ENCODE measurements around the gene G3BP1. TPM values are rescaled to one million over a fixed set of nuclear protein-coding genes. Genes with fewer than 3 reads are reported as not detected.
"Not testable (repeated sequence)": the region's sequence is repeated elsewhere in the genome, so short reads cannot be mapped to it uniquely, and the experiment has no call there.

G3BP1 gene
- total RNA-seq, 1 donor from 2014 or later: 158 TPM

DNA sequence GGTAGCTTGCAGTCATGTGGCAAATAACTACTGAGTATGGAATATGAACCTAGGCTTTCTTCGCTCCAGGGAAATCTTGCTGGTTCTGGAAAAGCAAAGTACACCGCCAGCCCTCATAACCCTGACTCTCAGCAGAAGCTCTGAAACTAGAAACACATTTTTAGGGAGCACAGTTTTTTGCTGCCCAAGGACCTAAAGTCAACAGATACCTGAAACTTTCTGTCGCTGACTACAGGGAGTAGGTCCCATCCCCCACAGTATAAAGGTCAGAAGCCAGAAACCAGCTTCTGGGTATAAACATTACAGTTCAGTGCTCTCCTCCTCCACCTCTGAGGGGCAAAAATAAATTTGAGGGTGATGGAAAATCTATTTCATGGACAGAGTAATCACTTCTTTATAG lies 16.4 kb upstream of the G3BP1 start:
- no peak for DNase-seq (ENCODE audit: low read depth in 2 of 2)

DNA sequence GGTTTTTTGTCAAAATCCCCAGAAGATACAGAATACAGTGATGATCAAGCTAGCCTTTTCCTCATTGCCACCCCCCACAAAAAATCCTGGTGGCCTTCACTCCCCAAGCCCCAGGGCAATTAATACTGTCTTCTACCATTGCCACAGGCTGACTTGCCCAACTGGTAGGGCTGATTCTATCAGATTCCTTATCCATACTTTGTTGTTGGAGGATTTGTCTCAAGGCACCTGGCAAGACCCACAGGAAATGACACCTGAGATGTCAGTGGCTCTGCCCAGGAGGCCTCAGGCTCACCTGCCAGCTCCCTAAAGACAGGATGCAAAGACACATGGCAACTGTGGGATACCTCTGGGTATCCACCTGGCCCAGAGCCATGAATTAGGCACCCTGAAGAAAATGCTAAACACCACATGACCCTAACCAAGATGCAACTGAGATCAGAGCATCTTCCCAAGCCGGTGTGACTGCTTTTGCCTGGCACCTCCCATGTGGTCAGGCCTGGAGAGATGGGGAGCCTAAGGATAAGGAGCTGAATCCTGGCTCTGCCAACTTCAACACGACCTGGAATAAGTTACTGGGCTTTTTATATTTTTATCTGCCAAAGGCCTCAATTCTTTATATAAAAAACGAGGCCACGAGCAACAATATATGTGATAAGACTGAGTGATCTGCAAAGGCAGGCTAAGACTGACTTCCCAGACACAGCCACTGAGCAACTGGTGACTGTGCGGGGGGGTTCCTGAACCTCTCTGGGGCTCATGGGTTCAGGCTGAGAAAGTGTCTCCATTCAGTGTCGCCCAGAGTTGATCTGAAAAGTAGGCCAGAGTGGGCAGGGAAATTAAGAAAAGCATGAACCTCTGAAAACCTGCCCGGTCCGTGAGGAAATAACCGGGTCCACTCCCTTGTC lies 14.3 kb upstream of the G3BP1 start:
- no peak for DNase-seq (ENCODE audit: low read depth in 2 of 2)

GRCh38 chr5:151758141-151758429 lies 13.7 kb upstream of the G3BP1 start:
- no peak for DNase-seq (ENCODE audit: low read depth in 2 of 2)

GRCh38 chr5:151758430-151759241 lies 13.1 kb upstream of the G3BP1 start, which contains the start of gene ATOX1:
ATOX1 (minus strand) TSS chr5:151758631; CDS start chr5:151758551, 80 bp downstream.
- DNase-seq (ENCODE audit: low read depth in 2 of 2): peak; percentile 92 to 93

DNA sequence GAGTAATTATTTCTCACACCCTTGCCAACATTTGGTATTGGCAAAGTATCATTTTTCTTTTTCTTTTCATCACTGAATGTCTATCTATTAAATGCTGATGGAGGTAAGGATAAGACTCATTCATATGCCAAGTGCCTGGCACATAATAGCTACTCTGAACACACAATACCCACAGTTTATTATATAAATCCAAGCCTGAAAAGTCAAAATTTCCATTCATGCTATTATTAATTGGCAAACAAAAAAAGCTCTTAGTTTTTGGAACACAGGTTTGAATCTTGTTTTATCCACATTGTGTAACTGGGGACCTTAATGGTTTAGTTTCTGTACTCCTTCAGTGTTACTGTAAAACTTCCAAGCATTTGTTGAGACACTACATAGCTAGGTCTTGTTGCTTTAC lies 7.0 kb upstream of the G3BP1 start:
- DNase-seq (ENCODE audit: low read depth in 2 of 2): no peak

DNA sequence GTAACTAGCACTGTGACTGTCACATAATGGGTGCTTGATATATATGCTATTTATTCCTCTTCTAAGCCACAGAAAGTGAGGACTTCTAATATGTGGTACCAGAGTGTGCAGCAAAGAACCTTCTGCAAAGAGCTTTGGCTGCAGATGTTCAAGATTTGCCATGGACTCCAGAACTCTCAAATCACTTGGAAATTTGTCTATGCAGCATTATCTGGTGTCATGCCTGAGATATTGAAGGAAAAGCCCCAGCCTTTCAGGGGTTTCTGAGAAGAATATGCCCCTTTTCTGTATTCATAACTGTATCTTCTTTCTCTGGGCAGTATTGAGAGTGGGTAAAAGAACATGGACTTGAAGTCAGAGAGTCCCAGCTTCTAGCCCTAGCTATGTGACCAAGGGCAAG lies 4.8 kb upstream of the G3BP1 start:
- DNase-seq (ENCODE audit: low read depth in 2 of 2): no peak

DNA sequence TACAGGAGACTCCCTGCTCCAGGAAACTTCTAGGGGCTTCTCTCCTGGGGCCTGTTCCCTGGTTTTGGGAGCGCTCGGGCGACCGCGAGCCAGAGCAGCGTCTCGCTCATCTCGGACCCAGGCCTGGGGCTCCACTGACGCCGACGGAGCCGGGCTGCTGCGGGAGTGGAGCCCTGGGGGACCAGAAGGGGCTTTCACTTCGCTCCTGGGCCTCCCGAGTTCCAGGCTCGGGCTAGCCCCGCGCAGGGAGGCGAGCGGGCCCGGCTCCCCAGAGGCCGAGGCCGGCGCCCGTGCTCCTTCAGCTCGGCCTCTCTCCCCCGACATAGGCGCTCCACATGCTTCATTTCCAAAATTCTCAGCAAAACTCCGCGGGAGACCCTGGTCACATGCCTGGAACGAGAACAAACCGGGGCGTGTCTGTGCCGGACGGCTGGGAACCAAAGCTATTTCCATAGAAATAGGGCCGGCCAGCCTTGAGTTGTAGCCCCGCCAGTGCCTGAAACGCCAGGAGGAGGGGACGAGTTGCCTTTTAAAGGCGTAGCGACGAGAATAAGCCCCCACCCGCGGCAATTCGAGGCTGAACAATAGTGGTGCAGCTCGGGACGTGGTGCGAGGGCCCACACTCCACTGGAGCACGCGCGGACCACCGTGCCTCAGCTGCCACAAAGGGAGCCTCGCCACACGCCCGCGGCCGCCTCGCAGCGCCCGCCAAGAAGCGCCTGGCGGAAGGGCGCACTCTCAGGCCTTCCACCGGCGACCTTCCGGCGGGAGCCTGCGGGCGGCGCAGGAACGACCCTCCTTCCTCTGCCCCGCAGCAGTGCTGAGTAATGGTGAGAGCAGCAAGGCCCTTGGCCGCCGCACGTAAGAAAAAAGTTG lies 1.1 kb upstream of the G3BP1 start:
- peak; percentile 69 to 77 for DNase-seq (ENCODE audit: low read depth in 2 of 2)

DNA sequence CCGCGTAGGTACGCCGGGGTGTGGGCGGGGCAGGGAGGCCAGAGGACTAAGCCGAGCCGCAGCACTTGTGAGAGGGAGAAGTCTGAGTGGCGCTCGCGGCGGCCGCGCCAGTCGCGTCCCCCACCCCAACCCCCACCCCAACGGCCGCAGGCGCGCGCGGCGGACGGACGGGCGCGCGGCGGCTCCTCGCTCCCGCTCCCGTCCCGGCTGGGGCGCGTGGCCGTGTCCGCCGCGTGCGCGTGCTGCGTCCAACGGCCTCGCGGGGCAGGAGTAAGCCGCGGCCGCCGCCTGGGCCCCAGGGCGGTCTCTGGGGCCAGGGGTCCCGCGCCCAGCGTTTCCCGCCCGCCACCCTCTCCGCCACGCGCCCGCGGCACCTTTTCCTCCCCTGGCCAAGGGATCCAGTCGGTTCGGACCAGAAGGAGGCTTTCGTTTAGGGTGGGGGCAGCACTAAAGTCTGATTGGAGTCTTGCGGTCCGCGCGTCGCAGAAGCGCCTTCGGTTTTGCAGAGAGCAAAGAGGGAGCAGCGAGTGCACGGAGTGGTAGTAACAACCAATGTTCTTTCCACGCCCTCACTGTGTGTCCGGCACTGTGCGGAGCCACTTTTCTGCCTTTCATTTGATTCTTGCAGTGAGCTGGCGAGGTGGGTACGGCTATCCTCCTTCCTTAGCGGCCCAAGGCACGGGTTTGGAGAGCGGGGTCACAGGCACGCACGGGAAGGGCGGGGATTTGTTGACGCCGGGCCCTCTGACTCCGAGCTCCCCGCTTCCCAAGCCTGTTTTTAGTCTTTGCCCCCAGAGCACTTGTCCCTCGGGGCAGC lies 483 bp downstream of the G3BP1 start:
- peak; percentile 49 for DNase-seq (ENCODE audit: low read depth in 2 of 2)

DNA sequence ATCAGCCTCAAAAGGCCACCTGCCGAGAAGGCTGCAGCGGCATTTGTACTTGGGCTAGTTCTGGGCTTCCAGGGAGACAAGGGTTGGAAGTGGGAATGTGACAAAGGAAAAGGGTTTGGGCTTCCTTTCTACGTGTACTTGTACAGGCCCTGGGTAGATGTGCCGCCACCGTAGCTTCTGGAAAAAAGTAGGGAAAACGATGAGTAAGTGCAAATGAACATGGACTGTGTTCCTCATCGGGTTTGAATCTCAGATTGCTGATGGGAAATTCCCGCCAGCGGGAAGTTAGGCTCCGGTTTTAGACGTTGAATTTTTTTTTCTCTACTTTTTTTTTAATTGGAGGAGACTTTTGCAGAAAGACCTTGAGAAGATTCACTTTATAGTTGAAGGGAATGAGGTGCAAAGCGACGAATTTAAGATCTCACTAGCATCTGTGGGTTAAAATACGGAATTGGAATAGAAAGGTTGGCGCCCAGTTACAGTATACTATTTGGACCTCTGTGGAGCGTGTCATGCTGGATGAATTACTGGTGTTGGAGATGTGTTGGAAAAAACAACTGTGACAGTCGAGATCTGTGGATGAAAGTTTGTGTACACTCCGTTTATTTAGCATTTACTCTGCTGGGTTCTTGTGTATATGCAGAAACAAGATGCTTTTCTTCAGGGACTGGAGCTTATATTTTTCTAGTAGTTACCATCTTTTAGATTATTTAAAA lies 1.2 kb downstream of the G3BP1 start:
- DNase-seq (ENCODE audit: low read depth in 2 of 2): peak; percentile 43 to 56

DNA sequence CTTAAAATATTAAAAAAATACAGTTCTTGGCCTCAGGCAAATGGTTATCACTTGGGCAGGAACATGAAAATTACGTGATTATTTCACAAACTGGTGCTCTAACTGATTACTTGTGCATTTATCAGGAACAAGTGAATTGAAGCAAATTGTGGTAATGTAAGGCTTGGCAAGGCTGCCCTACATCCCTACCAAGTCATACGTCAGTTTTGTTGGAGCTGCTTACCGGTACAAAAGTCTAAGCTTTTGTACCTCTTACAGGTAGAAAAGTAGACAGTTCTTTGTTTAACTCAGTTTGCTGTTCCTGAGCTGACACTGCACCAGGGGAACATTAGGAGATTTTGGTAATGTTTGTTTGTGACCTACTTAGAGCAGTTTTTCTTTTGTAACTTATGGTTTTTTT lies 2.2 kb downstream of the G3BP1 start:
- DNase-seq (ENCODE audit: low read depth in 2 of 2): peak; percentile 10 to 13

DNA sequence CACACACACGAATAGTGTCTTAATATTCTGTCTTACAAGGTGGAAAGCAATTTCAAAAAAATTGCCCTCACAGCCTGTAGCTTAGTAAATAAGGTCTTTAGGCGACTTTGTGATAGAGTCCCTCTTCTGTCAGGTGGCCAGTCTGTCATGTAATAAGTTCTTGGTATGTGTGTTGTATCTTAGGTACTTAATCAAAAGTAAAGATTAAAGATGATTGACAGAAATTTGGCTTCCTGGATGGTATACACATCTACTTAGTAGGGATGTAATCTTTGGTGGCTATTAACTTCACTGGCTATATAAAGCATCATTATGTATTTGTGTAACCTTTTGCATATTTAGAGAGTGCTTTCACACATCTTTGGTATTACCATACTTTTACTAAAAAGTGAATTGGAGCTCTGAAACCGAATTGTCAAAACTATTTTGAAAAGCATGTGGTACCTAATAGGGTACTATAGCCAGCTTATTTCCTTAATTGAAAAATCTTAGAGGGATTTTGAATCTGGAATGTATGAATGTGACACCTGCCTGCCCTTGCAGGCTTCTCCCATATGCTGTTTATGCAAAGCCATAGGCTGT lies 3.4 kb downstream of the G3BP1 start:
- DNase-seq (ENCODE audit: low read depth in 2 of 2): no peak

GRCh38 chr5:151779531-151780125 lies 7.9 kb downstream of the G3BP1 start:
- DNase-seq (ENCODE audit: low read depth in 2 of 2): no peak

- DNase-seq (ENCODE audit: low read depth in 2 of 2): no peak
Observed at GRCh38 chr5:151780348-151780747, 8.6 kb downstream of the G3BP1 start.

GRCh38 chr5:151781201-151781600 lies 9.4 kb downstream of the G3BP1 start:
- no peak for DNase-seq (ENCODE audit: low read depth in 2 of 2)

DNA sequence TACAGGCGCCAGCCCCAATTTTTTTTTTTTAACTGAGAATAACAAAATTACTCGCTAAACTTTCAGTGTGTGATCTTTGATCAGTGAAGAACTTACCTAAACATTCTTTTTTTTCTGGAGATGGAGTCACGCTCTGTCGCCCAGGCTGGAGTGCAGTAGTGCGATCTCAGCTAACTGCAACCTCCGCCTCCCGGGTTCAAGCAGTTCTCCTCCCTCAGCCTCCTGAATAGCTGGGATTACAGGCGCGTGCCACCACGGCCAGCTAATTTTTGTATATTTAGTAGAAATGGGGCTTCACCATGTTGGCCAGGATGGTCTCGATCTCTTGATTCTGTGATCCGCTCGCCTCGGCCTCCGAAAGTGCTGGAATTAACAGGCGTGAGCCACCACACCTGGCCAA lies 11.9 kb downstream of the G3BP1 start:
- not testable (repeated sequence) for DNase-seq (ENCODE audit: low read depth in 2 of 2)

DNA sequence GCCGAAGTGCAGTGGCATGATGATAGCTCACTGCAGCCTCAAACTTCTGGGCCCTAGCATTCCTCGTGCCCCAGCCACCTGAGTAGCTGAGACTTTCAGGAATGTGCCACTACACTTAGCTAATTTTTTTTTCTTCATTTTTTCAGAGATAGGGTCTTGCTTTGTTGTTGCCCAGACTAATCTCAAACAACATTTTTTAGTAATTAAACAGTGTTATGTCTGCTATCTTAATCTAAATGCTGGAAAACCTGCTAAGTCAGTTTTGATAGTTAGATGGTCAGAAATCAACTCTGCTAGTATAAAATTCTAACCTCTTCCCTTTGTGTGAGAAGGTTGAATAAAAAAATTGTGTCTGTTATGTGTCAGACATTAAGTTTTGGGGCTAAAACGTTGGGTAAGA lies 12.4 kb downstream of the G3BP1 start:
- DNase-seq (ENCODE audit: low read depth in 2 of 2): no peak

DNA sequence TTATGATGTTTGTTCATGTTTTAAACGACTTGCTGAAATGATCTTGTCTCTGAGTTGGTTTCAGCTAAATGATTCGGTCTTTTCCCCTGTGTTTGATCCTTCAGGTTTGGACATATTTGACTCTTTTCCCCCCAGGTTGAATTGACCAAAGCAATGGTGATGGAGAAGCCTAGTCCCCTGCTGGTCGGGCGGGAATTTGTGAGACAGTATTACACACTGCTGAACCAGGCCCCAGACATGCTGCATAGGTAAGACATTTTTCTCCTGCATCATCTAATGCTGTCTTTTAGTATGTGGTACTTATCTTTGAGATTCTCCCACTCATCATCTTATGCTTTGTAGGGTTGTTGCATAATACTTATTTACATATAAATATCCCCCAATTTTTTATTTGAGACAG lies 14.7 kb downstream of the G3BP1 start:
- no peak for DNase-seq (ENCODE audit: low read depth in 2 of 2)

- no peak for DNase-seq (ENCODE audit: low read depth in 2 of 2)
Observed at GRCh38 chr5:151787817-151788216, 16.1 kb downstream of the G3BP1 start.

GRCh38 chr5:151793358-151793757 lies 21.6 kb downstream of the G3BP1 start:
- DNase-seq (ENCODE audit: low read depth in 2 of 2): no peak

All from lung microvascular endothelial cell (primary cell).